RWPE2 (cell line): ENCODE results near the gene PRR22.
"Not testable (repeated sequence)": the region's sequence is repeated elsewhere in the genome, so short reads cannot be mapped to it uniquely, and the experiment has no call there.

Experiments used
- ATAC-seq: fragments of 200-7000 bp; cut with Tn5 transposase; 3 replicates; pipeline ENCODE4 v1.9.1; 2021; ENCODE audit warnings: low read depth
- DNase-seq: peaks from one replicate; pipeline ENCODE4 v3.0.0-alpha.2; 2020; ENCODE audit warnings: low spot score
- H3K27ac ChIP-seq: fragments of 450-650 bp; 2 replicates; pipeline ENCODE4 v1.5.1; 2017; ENCODE audit warnings: mild to moderate bottlenecking; ENCODE audit not compliant: poor library complexity, severe bottlenecking
- H3K27me3 ChIP-seq: fragments of 250-450 bp; sonication (Bioruptor Pico); 2 replicates; pipeline ENCODE4 v1.5.1; 2021; ENCODE audit warnings: mild to moderate bottlenecking, moderate library complexity; ENCODE audit not compliant: insufficient read depth, poor library complexity, severe bottlenecking
- H3K36me3 ChIP-seq: fragments of 250-450 bp; sonication (Bioruptor Pico); 2 replicates; pipeline ENCODE4 v1.5.1; 2020; ENCODE audit warnings: low read depth, mild to moderate bottlenecking, moderate library complexity
- H3K4me1 ChIP-seq: fragments of 250-450 bp; sonication (Bioruptor Pico); 2 replicates; pipeline ENCODE4 v1.5.1; 2021; ENCODE audit warnings: mild to moderate bottlenecking, moderate library complexity; ENCODE audit not compliant: insufficient read depth, poor library complexity, severe bottlenecking
- H3K4me3 ChIP-seq: fragments of 250-450 bp; sonication (Bioruptor Pico); 2 replicates; pipeline ENCODE4 v1.5.1; 2021; ENCODE audit warnings: mild to moderate bottlenecking, moderate library complexity; ENCODE audit not compliant: severe bottlenecking
- H3K9me3 ChIP-seq: fragments of 250-450 bp; sonication (Bioruptor Pico); 2 replicates; pipeline ENCODE4 v1.5.1; 2021; ENCODE audit warnings: mild to moderate bottlenecking, moderate library complexity; ENCODE audit not compliant: severe bottlenecking
- CTCF ChIP-seq: fragments of 450-650 bp; IDR thresholded peaks from one replicate; pipeline ENCODE4 v1.5.1; 2017; ENCODE audit warnings: mild to moderate bottlenecking, moderate library complexity; ENCODE audit not compliant: poor library complexity, severe bottlenecking

PRR22 gene

GRCh38 chr19:5743630-5744029 is 40.9 kb downstream of the PRR22 start:
- TF ChIP-seq CTCF = no peak
- Histone ChIP-seq H3K4me1 (no peaks in the 10 kb centered on the region), H3K4me3 (no peak overlapping the region), H3K27me3 (no peaks in the 10 kb centered on the region), H3K9me3 (no peaks in the 10 kb centered on the region), H3K36me3 (no peaks in the 10 kb centered on the region), H3K27ac (no peak overlapping the region)
- DNase-seq (no peak), ATAC-seq (no peak)

- Histone ChIP-seq H3K27ac (no peak overlapping the region), H3K9me3 (no peaks in the 10 kb centered on the region), H3K4me3 (no peak overlapping the region), H3K4me1 (no peaks in the 10 kb centered on the region), H3K27me3 (no peaks in the 10 kb centered on the region), H3K36me3 (no peaks in the 10 kb centered on the region)
- no peak for TF ChIP-seq CTCF
- DNase-seq (no peak), ATAC-seq (no peak)
These were observed 42.5 kb downstream of the PRR22 start for GRCh38 chr19:5742051-5742450.

GRCh38 chr19:5738423-5738822 is 46.1 kb downstream of the PRR22 start:
- Histone ChIP-seq H3K4me1 (no peaks in the 10 kb centered on the region), H3K27me3 (no peaks in the 10 kb centered on the region), H3K27ac (no peak overlapping the region), H3K4me3 (no peak overlapping the region), H3K9me3 (no peaks in the 10 kb centered on the region), H3K36me3 (no peaks in the 10 kb centered on the region)
- ATAC-seq = no peak
- no peak for TF ChIP-seq CTCF
- no peak for DNase-seq

GRCh38 chr19:5733172-5733571 is 51.4 kb downstream of the PRR22 start:
- H3K9me3 ChIP-seq, H3K36me3 ChIP-seq, H3K4me1 ChIP-seq, DNase-seq, H3K4me3 ChIP-seq, ATAC-seq, H3K27ac ChIP-seq, H3K27me3 ChIP-seq: not testable (repeated sequence)
